HG03442 (cell line): ENCODE data around the gene SULF2.

ENCODE experiments used
- ATAC-seq: cut with Tn5 transposase; IDR thresholded peaks from one replicate; pipeline ENCODE4 v1.9.1; 2021; ENCODE audit warnings: mild to moderate bottlenecking, moderate library complexity; ENCODE audit not compliant: unreplicated experiment

SULF2 gene

GRCh38 chr20:47765271-47765670, 20.0 kb downstream of the SULF2 start:
- no peak for ATAC-seq

DNA sequence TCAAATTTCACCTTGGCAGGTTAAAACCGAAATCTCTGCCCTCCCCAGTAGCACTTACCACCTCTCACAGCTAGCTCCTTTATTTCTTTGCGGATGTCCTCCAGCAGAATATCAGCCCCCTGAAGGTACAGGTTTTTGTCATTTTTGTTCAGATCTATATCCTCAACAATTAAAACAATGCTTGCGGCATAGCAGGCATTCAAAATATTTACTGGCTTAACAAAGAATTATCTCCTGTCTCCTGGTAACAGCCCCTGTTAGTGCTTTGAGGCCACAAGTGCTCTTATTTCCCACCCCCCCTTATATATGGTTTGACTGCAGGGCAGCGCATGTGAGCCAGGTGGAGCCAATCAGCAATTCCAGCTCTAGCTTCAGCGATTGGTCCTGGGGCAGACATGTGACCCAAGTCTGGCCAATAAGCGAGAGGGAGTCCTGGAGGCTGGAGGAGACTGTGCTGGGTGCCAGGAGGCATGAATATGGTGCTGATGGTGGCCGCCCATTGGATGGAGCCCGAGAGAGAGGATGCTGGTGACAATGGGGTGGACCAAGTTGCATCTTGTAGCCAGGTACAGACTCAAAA, 21.0 kb downstream of the SULF2 start:
- no peak for ATAC-seq

GRCh38 chr20:47762699-47763268, 22.5 kb downstream of the SULF2 start:
- ATAC-seq: no peak

DNA sequence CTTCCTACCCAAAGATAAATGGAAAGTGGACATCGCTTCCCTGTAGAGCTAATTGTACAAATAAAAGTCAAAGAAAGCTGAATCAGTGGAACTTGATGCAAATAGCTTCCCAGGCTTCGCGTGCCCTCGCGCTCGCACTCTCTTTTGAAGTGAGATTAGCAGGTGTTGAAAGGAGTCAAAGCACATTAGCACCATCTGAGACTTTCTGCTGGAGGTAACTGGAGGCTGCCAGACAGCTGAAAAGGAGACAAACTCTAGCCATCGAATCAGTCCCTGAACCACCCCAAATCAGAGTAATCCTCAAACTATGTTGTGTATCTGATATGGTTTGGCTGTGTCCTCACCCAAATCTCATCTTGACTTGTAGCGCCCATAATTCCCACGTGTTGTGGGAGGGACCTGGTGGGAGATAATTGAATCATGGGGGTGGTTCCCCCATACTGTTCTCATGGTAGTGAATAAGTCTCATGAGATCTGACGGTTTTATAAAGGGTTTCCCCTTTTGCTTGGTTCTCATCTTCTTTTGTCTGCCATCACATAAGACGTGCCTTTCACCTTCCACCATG, 23.7 kb downstream of the SULF2 start:
- no peak for ATAC-seq

GRCh38 chr20:47760686-47761481, 24.4 kb downstream of the SULF2 start:
- ATAC-seq: no peak

DNA sequence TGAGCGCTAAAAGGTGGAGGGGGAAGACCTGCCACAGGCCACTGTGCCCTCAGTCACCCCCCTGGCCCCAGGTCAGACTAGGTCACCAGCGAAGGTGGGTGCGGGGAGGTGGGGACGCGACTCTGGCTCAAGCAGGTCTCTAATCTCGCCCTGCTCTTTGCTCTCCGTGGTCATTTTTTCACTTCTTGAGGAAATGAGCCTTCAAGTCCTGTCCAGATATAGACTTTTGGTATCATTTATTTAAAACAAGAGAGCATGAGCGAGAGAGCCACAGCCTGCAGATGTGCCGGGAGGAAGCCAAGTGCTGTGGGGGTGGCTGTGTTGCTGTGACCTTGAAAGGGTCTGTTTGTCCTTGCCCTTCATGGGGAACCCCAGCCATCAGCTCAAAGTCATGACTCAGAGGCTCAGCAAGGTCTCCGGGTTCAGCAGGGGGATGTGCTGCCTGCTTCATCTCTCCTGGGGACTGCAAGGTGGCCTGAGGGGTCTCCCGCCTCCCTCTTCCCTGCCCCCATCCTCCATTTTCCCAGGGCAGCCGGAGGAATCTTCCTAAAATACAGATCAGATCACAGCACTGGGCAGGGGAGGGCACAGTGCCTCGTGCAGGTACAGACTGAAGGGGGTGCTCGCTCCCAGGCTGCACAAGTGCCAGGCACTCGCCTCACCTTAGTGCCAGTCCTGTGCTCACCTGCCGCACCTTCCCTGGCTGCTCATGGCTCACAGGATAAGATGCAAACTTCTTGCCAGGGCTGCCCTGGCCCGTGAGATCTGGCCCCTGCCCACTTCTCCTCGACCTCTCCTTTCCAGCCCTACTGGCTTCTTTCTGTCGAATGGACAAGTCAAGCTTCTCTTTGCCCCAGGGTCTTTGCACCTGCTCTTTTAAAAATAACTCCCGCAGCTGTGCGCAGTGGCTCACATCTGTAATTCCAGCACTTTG, 26.5 kb downstream of the SULF2 start:
- no peak for ATAC-seq

GRCh38 chr20:47757145-47758035, 27.9 kb downstream of the SULF2 start:
- no peak for ATAC-seq

DNA sequence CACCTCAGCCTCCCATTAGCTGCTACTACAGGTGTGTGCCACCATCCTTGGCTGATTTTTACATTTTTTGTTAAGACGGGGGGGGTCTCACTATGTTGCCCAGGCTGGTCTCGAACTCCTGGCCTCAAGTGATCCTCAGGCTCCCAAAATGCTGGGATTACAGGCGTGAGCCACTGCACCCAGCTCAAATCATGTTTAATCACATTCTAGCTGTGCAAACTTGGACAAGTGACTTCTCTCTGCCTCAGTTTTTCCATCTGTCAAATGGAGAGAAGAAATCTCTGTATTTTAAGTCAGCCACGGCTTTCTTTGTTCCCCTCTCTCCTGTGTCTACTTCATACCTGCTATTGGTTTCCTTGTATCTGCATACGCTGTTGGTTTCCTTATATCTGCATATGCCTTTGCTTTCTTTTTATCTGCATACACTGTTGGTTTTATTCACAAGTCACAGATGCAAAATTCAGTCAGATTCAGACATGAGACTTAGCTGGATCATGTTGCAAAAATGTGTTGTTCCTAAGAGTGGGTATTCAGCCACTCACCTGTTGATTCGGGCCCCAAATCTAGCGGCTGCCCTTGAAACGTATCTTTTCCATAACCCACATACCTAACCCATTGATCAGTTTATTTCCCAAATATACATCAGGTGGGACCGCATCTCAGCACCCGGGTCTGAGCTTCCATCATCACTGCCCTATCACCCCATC, 30.2 kb downstream of the SULF2 start:
- no peak for ATAC-seq

GRCh38 chr20:47754388-47754715, 30.9 kb downstream of the SULF2 start:
- ATAC-seq: no peak

GRCh38 chr20:47753576-47754387, 31.5 kb downstream of the SULF2 start:
- no peak for ATAC-seq

DNA sequence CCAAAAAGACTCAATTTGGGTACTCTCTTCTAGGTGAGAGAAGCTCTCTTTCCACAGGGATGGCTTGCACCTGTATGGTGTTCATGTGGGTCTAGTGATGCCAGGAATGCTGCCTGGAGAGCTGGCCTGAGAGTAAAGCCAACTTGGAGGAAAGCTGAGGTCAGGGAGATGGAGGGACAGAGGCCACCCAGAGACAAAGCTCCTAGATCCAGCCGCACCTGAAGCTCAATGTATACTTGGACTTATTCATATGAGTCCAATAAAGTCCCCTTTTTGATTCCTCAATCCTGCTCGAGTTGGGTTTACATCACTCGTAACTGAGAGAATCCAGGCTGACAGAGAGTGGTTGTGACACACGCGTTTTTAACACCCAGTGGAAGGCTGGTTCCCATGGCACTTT, 33.8 kb downstream of the SULF2 start:
- no peak for ATAC-seq

DNA sequence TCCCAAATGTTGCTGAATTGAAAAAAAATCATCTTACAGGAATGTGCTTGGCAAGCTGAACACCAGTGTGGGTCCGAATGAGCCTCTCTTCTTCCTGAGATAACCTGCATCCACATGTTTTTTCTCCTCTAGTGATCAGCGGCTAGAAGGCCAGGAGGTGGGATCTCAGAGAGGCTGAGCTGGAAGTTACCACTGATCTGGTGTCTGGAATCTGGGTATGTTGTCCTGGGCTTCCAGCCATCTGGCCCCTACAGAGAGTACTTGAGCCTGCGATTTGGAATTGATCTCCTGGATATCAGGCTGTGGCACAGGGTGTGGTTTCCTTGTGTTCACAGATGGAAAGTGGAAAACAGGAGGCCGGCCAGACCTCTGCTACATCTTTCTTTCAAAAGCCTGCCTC, 35.9 kb downstream of the SULF2 start:
- ATAC-seq: no peak

DNA sequence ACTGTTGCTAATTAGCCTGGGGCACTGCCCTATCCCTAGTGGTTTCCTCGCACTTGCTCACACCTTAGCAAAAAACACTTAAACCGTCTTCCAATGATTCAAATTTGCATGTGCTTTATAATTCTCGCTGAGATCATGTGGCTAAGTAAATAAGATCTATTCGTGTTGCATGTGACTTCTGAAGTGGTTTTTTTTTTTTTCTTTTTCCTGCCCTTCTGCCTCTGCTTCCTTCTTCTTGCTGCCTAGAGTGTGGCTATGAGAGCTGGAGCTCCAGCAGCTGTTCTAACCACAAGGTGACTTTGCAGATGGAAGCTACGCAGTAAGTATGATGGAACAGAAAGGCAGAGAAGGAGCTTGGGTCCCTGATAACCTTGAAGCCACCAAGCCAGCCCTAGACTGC, 36.5 kb downstream of the SULF2 start:
- no peak for ATAC-seq

- ATAC-seq: no peak
Measured at GRCh38 chr20:47748069-47748468, 37.2 kb downstream of the SULF2 start.

DNA sequence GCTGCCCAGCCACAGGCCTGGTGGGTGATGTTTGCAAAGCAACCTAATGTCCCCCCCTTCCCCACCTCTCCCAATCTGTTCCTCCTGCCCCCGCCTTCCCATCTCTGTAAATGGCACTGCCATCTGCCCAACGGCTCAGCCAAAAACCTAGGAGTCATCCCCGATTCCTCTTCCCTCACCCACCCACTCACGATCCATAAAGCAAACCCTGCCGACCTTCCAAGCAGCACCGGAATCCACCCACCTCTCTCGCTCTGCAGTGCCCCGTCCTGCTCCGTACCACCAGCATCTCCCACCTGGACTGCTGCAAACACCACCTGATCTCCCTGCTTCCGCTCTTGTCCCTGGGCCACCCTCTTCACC, 37.6 kb downstream of the SULF2 start:
- ATAC-seq: no peak

- no peak for ATAC-seq
Measured at GRCh38 chr20:47744803-47745202, 40.5 kb downstream of the SULF2 start.

DNA sequence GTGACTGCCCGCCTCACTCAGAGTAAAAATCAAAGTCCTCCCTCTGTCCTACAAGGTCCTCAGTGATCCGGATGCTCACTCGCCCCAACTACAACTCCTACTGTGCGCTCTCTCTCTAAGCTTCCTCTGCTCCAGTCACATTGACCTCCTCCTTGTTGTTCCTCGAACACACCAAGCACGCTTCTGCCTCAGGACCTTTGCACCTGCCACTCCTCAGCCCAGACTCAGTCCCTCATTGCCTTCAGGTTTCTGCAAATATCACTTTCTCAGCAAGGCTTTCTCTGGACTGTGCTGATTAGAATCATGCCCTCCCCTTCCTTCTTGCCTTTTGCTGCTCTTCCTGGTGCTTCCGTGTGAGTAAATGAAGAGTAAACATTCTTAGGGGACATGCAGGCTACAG, 41.6 kb downstream of the SULF2 start:
- ATAC-seq: no peak

DNA sequence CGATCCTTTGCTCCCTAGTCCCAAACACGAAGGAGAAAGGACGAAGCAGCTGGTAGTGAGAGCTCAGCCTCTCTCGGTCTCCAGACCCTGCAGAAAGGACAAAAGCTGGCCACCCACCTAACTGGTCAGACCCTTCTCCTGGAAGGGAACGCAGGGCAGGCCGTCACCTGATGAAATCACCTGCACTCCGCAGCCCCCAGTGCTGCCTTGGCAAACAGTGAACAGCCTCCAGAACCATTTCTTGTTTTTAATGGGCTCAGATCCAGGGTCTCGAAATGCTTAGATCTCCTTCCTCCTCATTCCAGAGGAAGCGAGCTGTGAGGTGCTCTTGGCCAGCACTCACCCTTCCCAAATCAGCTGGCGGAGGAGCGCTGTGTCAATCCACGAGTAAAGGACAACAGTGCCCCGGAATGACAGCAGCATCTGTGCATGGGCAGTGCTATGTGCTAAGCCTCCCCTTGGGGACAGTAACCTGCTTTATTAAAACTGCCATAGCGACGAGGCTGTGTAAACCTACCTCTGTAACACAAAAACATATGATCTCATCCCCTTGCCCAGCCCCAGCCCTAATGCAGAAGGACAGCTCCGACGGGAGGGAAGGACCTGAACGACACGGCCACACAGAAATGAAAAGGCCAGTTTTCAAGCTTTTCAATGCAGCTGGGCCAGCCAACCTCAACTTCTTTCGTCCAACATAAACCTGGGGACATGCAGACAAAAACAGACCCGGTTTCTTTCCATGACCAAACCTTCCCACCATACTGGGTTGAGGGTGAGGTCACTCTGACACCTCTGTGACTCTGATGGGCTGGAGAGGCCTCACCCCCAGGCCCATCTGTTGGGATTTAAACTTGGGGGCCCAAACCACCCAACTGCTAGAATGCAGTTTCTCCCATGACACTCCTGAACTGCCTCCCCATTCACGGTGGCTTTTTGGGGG, 43.3 kb downstream of the SULF2 start:
- ATAC-seq: no peak
